Ovary (tissue), 3 donors: ENCODE data around the gene GNPDA1.

Experiments used
- EP300 ChIP-seq: sonication (generic); formaldehyde crosslinking; IDR thresholded peaks from one replicate; pipeline ENCODE4 v1.6.1; 2017; ENCODE audit warnings: antibody characterized with exemption
- POLR2A ChIP-seq: fragments of 450-650 bp; IDR thresholded peaks from one replicate; pipeline ENCODE4 v1.6.1; 2017; ENCODE audit warnings: antibody characterized with exemption, mild to moderate bottlenecking, moderate library complexity
- TF ChIP-seq, protein P1 (sequence below), 3 donors: fragments of 450-650 bp in 2 of 3; fragments of 200-600 bp in 1 of 3; IDR thresholded peaks; one replicate each; pipeline versions ENCODE4 v1.5.1 to v1.8.0; 2016 to 2022; ENCODE audit warnings: antibody characterized with exemption in 3 of 3, mild to moderate bottlenecking in 1 of 3
- donor health status: DM: no; HTN: no; CAD: no.

DNA sequence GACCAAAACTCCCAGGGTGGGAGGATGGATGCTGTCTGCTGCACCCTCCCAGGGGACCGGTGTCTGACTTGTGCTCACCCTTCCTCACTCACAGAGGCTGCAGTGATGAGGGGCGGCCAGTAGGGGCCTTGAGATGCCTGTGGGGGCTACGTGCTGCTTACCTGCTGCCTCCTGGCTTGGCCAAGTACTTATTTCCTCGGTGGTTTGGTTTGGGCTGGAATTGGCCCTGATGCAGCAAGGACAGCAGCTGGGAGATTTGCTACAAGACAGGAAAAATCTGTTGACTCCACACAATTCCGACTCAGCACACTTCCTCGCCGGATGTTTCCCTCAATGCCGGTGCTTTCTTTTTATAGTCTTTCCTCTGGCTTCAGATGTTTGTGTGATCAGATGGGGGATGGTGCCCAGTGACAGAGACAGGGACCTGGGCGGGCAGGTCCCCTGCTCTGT, 61.5 kb downstream of the GNPDA1 start:
- no peak for TF ChIP-seq POLR2A
- TF ChIP-seq, protein P1, sequence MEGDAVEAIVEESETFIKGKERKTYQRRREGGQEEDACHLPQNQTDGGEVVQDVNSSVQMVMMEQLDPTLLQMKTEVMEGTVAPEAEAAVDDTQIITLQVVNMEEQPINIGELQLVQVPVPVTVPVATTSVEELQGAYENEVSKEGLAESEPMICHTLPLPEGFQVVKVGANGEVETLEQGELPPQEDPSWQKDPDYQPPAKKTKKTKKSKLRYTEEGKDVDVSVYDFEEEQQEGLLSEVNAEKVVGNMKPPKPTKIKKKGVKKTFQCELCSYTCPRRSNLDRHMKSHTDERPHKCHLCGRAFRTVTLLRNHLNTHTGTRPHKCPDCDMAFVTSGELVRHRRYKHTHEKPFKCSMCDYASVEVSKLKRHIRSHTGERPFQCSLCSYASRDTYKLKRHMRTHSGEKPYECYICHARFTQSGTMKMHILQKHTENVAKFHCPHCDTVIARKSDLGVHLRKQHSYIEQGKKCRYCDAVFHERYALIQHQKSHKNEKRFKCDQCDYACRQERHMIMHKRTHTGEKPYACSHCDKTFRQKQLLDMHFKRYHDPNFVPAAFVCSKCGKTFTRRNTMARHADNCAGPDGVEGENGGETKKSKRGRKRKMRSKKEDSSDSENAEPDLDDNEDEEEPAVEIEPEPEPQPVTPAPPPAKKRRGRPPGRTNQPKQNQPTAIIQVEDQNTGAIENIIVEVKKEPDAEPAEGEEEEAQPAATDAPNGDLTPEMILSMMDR (IDR thresholded peaks at IDR 0.05), result no peak
- TF ChIP-seq EP300, result no peak
